ENCODE results near the gene ASTN2. TPM values are rescaled to one million over a fixed set of nuclear protein-coding genes. Genes with fewer than 3 reads are reported as not detected.

Gene ASTN2
- total and polyA plus RNA-seq, 9 of the 15 experiments (the other 6 are each of a cell fraction or from before 2014, with no cell fraction given): 0.56 to 3.5 (median 1.9) TPM

DNA sequence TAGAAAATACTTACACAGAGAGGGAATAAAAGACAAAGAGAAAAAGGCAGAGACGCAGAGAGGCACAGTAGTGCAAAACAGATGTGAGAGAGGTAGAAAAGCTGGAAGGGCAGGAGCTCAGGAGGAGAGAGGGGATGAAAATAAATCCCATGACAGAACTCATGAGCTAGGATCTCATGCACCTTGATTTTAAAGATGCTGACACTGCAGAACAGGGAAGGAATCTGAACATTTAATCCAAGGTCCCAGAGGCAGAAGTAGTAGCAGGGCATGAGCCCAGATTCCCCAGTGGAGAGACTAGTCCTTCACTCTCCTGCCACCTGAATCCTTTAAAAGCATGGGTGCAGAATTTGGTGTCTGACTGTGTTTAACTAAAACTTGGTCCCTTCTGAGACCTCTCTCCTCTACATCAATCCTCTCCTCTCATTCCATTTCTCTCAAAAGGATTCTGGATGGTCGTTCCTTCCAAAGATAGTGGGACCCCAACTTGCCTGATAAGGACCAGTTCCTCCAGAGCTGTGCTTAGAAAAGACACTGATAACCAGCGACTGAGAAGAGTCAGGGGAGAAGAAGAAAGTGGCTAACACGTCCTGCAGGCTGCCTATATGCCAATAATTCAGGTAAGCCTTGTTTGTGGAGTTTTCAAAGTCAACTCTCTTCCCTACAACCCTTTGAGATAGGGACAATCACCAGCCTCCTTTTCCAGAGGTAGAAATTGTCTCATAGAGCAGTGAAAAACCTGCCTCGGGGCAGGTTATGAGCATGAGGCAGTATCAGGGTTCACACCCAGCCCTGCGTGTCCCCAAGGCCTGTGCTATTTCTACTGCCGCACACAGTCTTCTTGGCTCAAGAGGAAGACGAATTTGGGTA is 931.0 kb downstream of the ASTN2 start:
- ChIA-PET POLR2A (interaction anchor here (0.8 to 1.2 kb wide), 3 partner anchors 12 to 19 kb away, joined by 3 to 6 read pairs (median 4); no protein-coding TSS in a partner anchor), CTCF (ENCODE audit: low intra/inter-chr PET ratio) (no interaction called here)
- Histone ChIP-seq H3K27ac (ENCODE audit: extremely low read depth, low read depth, low read length) (no peak overlapping the region), H3K9ac (ENCODE audit: insufficient read depth in 1 of 2, low read depth in 2 of 2, low read length in 2 of 2) (peak overlapping the region in 1 of 2 experiments; percentile 41; a peak in 1 of 4 replicates), H3K4me2 (ENCODE audit: insufficient read depth, low read length) (0 out of 2 replicates have a peak overlapping the region, but pooled peaks have one; percentile 12), H3K4me3 (no peak overlapping the region), H3K9me3 (replicated peaks; ENCODE audit: control insufficient read depth, insufficient read depth, low read depth, low read length) (no peaks in the 10 kb centered on the region), H3K27me3 (ENCODE audit: control insufficient read depth in 2 of 2, insufficient read depth in 2 of 2, low read length in 2 of 2) (no peaks in the 10 kb centered on the region), H3K36me3 (ENCODE audit: control insufficient read depth, insufficient read depth, low read length) (no peaks in the 10 kb centered on the region), H3K9me1 (ENCODE audit: control insufficient read depth, insufficient read depth, low read length) (no peaks in the 10 kb centered on the region), H3K4me1 (replicated peaks in 1 of 2; ENCODE audit: control insufficient read depth in 2 of 2, insufficient read depth in 2 of 2, low read length in 2 of 2) (peaks cover 10 to 15% of the 10 kb centered on the region in 2 experiments; a peak in 4 of 5 replicates), H3K79me2 (ENCODE audit: control insufficient read depth, insufficient read depth, low read length) (no peaks in the 10 kb centered on the region), H4K20me1 (replicated peaks; ENCODE audit: control insufficient read depth, insufficient read depth, low read length) (no peaks in the 10 kb centered on the region), H2AFZ (ENCODE audit: low read depth, low read length) (peak overlapping the region; percentile 56)
- ATAC-seq (peak; percentile 66), DNase-seq (ENCODE audit: extremely low read depth in 1 of 4, low spot score in 3 of 4) (no peak), FAIRE-seq (peak; percentile 46)
- intact Hi-C loops (cut with micrococcal nuclease): no loop called here
- in situ Hi-C loops (cut with MboI): no loop called here
- WGBS (ENCODE audit: insufficient coverage, low coverage, missing lambda C conversion rate): 19% methylated on average over 7 of the region's 8 CpGs
- no TSS peak for BruUV-seq (replicated peaks)
- no peak for TF ChIP-seq SMAD2 (IDR thresholded peaks at IDR 0.05; ENCODE audit: low read depth, low read length)
- TF ChIP-seq ATF7 (IDR thresholded peaks at IDR 0.05): no peak
- TF ChIP-seq, protein P1, sequence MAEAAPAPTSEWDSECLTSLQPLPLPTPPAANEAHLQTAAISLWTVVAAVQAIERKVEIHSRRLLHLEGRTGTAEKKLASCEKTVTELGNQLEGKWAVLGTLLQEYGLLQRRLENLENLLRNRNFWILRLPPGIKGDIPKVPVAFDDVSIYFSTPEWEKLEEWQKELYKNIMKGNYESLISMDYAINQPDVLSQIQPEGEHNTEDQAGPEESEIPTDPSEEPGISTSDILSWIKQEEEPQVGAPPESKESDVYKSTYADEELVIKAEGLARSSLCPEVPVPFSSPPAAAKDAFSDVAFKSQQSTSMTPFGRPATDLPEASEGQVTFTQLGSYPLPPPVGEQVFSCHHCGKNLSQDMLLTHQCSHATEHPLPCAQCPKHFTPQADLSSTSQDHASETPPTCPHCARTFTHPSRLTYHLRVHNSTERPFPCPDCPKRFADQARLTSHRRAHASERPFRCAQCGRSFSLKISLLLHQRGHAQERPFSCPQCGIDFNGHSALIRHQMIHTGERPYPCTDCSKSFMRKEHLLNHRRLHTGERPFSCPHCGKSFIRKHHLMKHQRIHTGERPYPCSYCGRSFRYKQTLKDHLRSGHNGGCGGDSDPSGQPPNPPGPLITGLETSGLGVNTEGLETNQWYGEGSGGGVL (CRISPR knock-in tag; IDR thresholded peaks at IDR 0.05): peak; percentile 28; the same call in 1 of the 2 replicates
- no peak for TF ChIP-seq NR2C1 (IDR thresholded peaks at IDR 0.05)
- TF ChIP-seq NR2C1 (tag; IDR thresholded peaks at IDR 0.05): no peak
- TF ChIP-seq, protein P2, sequence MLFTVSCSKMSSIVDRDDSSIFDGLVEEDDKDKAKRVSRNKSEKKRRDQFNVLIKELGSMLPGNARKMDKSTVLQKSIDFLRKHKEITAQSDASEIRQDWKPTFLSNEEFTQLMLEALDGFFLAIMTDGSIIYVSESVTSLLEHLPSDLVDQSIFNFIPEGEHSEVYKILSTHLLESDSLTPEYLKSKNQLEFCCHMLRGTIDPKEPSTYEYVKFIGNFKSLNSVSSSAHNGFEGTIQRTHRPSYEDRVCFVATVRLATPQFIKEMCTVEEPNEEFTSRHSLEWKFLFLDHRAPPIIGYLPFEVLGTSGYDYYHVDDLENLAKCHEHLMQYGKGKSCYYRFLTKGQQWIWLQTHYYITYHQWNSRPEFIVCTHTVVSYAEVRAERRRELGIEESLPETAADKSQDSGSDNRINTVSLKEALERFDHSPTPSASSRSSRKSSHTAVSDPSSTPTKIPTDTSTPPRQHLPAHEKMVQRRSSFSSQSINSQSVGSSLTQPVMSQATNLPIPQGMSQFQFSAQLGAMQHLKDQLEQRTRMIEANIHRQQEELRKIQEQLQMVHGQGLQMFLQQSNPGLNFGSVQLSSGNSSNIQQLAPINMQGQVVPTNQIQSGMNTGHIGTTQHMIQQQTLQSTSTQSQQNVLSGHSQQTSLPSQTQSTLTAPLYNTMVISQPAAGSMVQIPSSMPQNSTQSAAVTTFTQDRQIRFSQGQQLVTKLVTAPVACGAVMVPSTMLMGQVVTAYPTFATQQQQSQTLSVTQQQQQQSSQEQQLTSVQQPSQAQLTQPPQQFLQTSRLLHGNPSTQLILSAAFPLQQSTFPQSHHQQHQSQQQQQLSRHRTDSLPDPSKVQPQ (CRISPR knock-in tag; IDR thresholded peaks at IDR 0.05; ENCODE audit: borderline replicate concordance): no peak
- TF ChIP-seq, protein P3, sequence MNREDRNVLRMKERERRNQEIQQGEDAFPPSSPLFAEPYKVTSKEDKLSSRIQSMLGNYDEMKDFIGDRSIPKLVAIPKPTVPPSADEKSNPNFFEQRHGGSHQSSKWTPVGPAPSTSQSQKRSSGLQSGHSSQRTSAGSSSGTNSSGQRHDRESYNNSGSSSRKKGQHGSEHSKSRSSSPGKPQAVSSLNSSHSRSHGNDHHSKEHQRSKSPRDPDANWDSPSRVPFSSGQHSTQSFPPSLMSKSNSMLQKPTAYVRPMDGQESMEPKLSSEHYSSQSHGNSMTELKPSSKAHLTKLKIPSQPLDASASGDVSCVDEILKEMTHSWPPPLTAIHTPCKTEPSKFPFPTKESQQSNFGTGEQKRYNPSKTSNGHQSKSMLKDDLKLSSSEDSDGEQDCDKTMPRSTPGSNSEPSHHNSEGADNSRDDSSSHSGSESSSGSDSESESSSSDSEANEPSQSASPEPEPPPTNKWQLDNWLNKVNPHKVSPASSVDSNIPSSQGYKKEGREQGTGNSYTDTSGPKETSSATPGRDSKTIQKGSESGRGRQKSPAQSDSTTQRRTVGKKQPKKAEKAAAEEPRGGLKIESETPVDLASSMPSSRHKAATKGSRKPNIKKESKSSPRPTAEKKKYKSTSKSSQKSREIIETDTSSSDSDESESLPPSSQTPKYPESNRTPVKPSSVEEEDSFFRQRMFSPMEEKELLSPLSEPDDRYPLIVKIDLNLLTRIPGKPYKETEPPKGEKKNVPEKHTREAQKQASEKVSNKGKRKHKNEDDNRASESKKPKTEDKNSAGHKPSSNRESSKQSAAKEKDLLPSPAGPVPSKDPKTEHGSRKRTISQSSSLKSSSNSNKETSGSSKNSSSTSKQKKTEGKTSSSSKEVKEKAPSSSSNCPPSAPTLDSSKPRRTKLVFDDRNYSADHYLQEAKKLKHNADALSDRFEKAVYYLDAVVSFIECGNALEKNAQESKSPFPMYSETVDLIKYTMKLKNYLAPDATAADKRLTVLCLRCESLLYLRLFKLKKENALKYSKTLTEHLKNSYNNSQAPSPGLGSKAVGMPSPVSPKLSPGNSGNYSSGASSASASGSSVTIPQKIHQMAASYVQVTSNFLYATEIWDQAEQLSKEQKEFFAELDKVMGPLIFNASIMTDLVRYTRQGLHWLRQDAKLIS (CRISPR knock-in tag; IDR thresholded peaks at IDR 0.05): no peak
- no peak for TF ChIP-seq ZNF217 (CRISPR knock-in tag; IDR thresholded peaks at IDR 0.05)
- peak; percentile 84 for TF ChIP-seq DMBX1 (CRISPR knock-in tag; IDR thresholded peaks at IDR 0.05; ENCODE audit: borderline replicate concordance)
- TF ChIP-seq FOXK1 (CRISPR knock-in tag; IDR thresholded peaks at IDR 0.05; ENCODE audit: borderline replicate concordance): no peak
- TF ChIP-seq PCBP1 (IDR thresholded peaks at IDR 0.05; ENCODE audit: low read depth, low read length, poor library complexity, severe bottlenecking): no peak
- TF ChIP-seq XRCC5 (IDR thresholded peaks at IDR 0.05; ENCODE audit: low read depth, low read length): no peak

Data from K562 (cell line).